ENCODE measurements around the gene SLC37A1.
"Not testable (repeated sequence)": the region's sequence is repeated elsewhere in the genome, so short reads cannot be mapped to it uniquely, and the experiment has no call there.

The SLC37A1 gene

GRCh38 chr21:42609811-42610210, 96.2 kb downstream of the SLC37A1 start:
- no peak for TF ChIP-seq CTCF (conservative IDR thresholded peaks at IDR 0.05; ENCODE audit: low read depth, low read length)
- DNase-seq (ENCODE audit: low read depth) = no peak
- H3K4me3 ChIP-seq (ENCODE audit: low read length) = no peak overlapping the region

- no peak for DNase-seq (ENCODE audit: low read depth)
- TF ChIP-seq CTCF (conservative IDR thresholded peaks at IDR 0.05; ENCODE audit: low read depth, low read length) = no peak
- no peak overlapping the region for H3K4me3 ChIP-seq (ENCODE audit: low read length)
These were observed 98.2 kb downstream of the SLC37A1 start for GRCh38 chr21:42611852-42612251.

- no peak overlapping the region for H3K4me3 ChIP-seq (ENCODE audit: low read length)
- TF ChIP-seq CTCF (conservative IDR thresholded peaks at IDR 0.05; ENCODE audit: low read depth, low read length) = no peak
- DNase-seq (ENCODE audit: low read depth) = no peak
These were observed 98.7 kb downstream of the SLC37A1 start for GRCh38 chr21:42612390-42612789.

GRCh38 chr21:42613756-42614155, 100.1 kb downstream of the SLC37A1 start:
- TF ChIP-seq CTCF (conservative IDR thresholded peaks at IDR 0.05; ENCODE audit: low read depth, low read length) = no peak
- DNase-seq (ENCODE audit: low read depth) = no peak
- H3K4me3 ChIP-seq (ENCODE audit: low read length) = no peak overlapping the region

- TF ChIP-seq CTCF (conservative IDR thresholded peaks at IDR 0.05; ENCODE audit: low read depth, low read length) = no peak
- DNase-seq (ENCODE audit: low read depth) = no peak
- no peak overlapping the region for H3K4me3 ChIP-seq (ENCODE audit: low read length)
These were observed 100.7 kb downstream of the SLC37A1 start for GRCh38 chr21:42614396-42614795.

- no peak overlapping the region for H3K4me3 ChIP-seq (ENCODE audit: low read length)
- TF ChIP-seq CTCF (conservative IDR thresholded peaks at IDR 0.05; ENCODE audit: low read depth, low read length) = no peak
- DNase-seq (ENCODE audit: low read depth) = no peak
These were observed 101.2 kb downstream of the SLC37A1 start for GRCh38 chr21:42614811-42615351.

- H3K4me3 ChIP-seq (ENCODE audit: low read length); DNase-seq (ENCODE audit: low read depth): not testable (repeated sequence)
These were observed 101.7 kb downstream of the SLC37A1 start for GRCh38 chr21:42615377-42615776.

GRCh38 chr21:42615924-42616323, 102.3 kb downstream of the SLC37A1 start:
- H3K4me3 ChIP-seq (ENCODE audit: low read length) = no peak overlapping the region
- DNase-seq (ENCODE audit: low read depth) = no peak
- TF ChIP-seq CTCF (conservative IDR thresholded peaks at IDR 0.05; ENCODE audit: low read depth, low read length) = no peak

Measured in retinal pigment epithelial cell (primary cell).